Tibial artery (tissue), 4 donors: Measurements from ENCODE around the gene PRRG2.

Experiments
- DNase-seq, 2 donors: peaks; one replicate each; pipeline ENCODE4 v3.0.0-alpha.2; 2019
- H3K27ac ChIP-seq, 2 donors: fragments of 200-600 bp; sonication (generic) in 1 of 2; 1 replicate in 1 of 2; 2 replicates in 1 of 2; pipeline ENCODE4 v1.5.1; 2018 to 2019; ENCODE audit warnings: mild to moderate bottlenecking in 1 of 2
- H3K27me3 ChIP-seq, 2 donors: fragments of 200-600 bp; sonication (generic) in 1 of 2; one replicate each; pipeline versions ENCODE4 v1.5.1 to v1.6.0; 2016 to 2019
- H3K36me3 ChIP-seq, 3 donors: fragments of 200-600 bp; sonication (generic) in 2 of 3; one replicate each; pipeline ENCODE4 v1.5.1; 2016 to 2019; ENCODE audit warnings: mild to moderate bottlenecking in 2 of 3
- H3K4me1 ChIP-seq, 4 donors: fragments of 200-600 bp; sonication (generic) in 2 of 4; 1 replicate in 3 of 4; 2 replicates in 1 of 4; pipeline ENCODE4 v1.5.1; 2016 to 2019
- H3K4me3 ChIP-seq, 2 donors: fragments of 200-600 bp; sonication (generic) in 1 of 2; 1 replicate in 1 of 2; 2 replicates in 1 of 2; pipeline ENCODE4 v1.5.1; 2018 to 2019; ENCODE audit warnings: mild to moderate bottlenecking in 2 of 2
- H3K9me3 ChIP-seq, 3 donors: fragments of 200-600 bp; sonication (generic) in 1 of 3; one replicate each; pipeline ENCODE4 v1.5.1; 2016 to 2019
- CTCF ChIP-seq, 2 experiments: fragments of 200-600 bp in 1 of 2; fragments of 450-650 bp in 1 of 2; IDR thresholded peaks; one replicate each; pipeline ENCODE4 v1.5.1; 2017 to 2019; ENCODE audit warnings: antibody characterized with exemption in 2 of 2, mild to moderate bottlenecking in 1 of 2, moderate library complexity in 1 of 2
- intact Hi-C: fragments of 100-400 bp; cut with DNase I; formaldehyde crosslinking; loops from one replicate; pipeline ENCODE4 v1.15.0; 2023; ENCODE audit warnings: low total_unique reads

PRRG2 gene

GRCh38 chr19:49538643-49539042 lies 42.5 kb upstream of the PRRG2 start:
- no peaks in the 10 kb centered on the region for H3K9me3 ChIP-seq
- no peak for DNase-seq
- H3K27ac ChIP-seq, result no peak overlapping the region
- H3K27me3 ChIP-seq, result no peaks in the 10 kb centered on the region
- peaks cover 0 to 10% (median 9%) of the 10 kb centered on the region in 4 donors for H3K4me1 ChIP-seq
- intact Hi-C loops, result no loop called here
- no peak for TF ChIP-seq CTCF (IDR thresholded peaks at IDR 0.05)
- H3K4me3 ChIP-seq, result no peak overlapping the region
- H3K36me3 ChIP-seq, result peaks cover 4 to 40% (median 29%) of the 10 kb centered on the region in 3 donors

- H3K4me1 ChIP-seq, result peaks cover 0 to 3% (median 1%) of the 10 kb centered on the region in 4 donors
- peaks cover 4 to 40% (median 29%) of the 10 kb centered on the region in 3 donors for H3K36me3 ChIP-seq
- intact Hi-C loops, result no loop called here
- no peaks in the 10 kb centered on the region for H3K27me3 ChIP-seq
- DNase-seq, result no peak
- no peak overlapping the region for H3K27ac ChIP-seq
- H3K4me3 ChIP-seq, result no peak overlapping the region
- TF ChIP-seq CTCF (IDR thresholded peaks at IDR 0.05), result no peak
- H3K9me3 ChIP-seq, result no peaks in the 10 kb centered on the region
These were observed 41.7 kb upstream of the PRRG2 start for GRCh38 chr19:49539192-49539952.

GRCh38 chr19:49541914-49542313 lies 39.2 kb upstream of the PRRG2 start:
- Histone ChIP-seq H3K4me3 (no peak overlapping the region), H3K27ac (no peak overlapping the region), H3K4me1 (peaks cover 0 to 3% (median 0%) of the 10 kb centered on the region in 4 donors), H3K9me3 (no peaks in the 10 kb centered on the region), H3K36me3 (peaks cover 4 to 37% (median 20%) of the 10 kb centered on the region in 3 donors), H3K27me3 (no peaks in the 10 kb centered on the region)
- no peak for DNase-seq
- TF ChIP-seq CTCF (IDR thresholded peaks at IDR 0.05), result no peak
- intact Hi-C loops, result loop anchor here (5.0 kb wide), 1 partner anchor 1805 kb away; no protein-coding TSS in a partner anchor

GRCh38 chr19:49542446-49542845 lies 38.7 kb upstream of the PRRG2 start:
- H3K9me3 ChIP-seq, result no peaks in the 10 kb centered on the region
- no peak for TF ChIP-seq CTCF (IDR thresholded peaks at IDR 0.05)
- no peak for DNase-seq
- peaks cover 0 to 4% (median 0%) of the 10 kb centered on the region in 4 donors for H3K4me1 ChIP-seq
- H3K4me3 ChIP-seq, result no peak overlapping the region
- H3K27me3 ChIP-seq, result no peaks in the 10 kb centered on the region
- intact Hi-C loops, result loop anchor here (5.0 kb wide), 1 partner anchor 1805 kb away; no protein-coding TSS in a partner anchor
- H3K36me3 ChIP-seq, result peaks cover 4 to 32% (median 14%) of the 10 kb centered on the region in 3 donors
- H3K27ac ChIP-seq, result no peak overlapping the region

GRCh38 chr19:49543032-49543431 lies 38.1 kb upstream of the PRRG2 start:
- Histone ChIP-seq H3K9me3 (no peaks in the 10 kb centered on the region), H3K27ac (no peak overlapping the region), H3K4me3 (no peak overlapping the region), H3K27me3 (no peaks in the 10 kb centered on the region), H3K36me3 (peaks cover 4 to 26% (median 12%) of the 10 kb centered on the region in 3 donors), H3K4me1 (peaks cover 0 to 4% (median 0%) of the 10 kb centered on the region in 4 donors)
- no peak for TF ChIP-seq CTCF (IDR thresholded peaks at IDR 0.05)
- no peak for DNase-seq
- intact Hi-C loops, result loop anchor here (5.0 kb wide), 1 partner anchor 1806 kb away; no protein-coding TSS in a partner anchor
